Epithelial cell of prostate (primary cell): ENCODE data around the gene MLANA.

Experiments
- DNase-seq: peaks from one replicate; pipeline ENCODE4 v3.0.0-alpha.2; 2011; ENCODE audit warnings: low read depth, low spot score
- H3K27ac ChIP-seq: fragments of 450-650 bp; 2 replicates; pipeline ENCODE4 v1.5.1; 2017; ENCODE audit warnings: mild to moderate bottlenecking

The MLANA gene, protein sequence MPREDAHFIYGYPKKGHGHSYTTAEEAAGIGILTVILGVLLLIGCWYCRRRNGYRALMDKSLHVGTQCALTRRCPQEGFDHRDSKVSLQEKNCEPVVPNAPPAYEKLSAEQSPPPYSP

DNA sequence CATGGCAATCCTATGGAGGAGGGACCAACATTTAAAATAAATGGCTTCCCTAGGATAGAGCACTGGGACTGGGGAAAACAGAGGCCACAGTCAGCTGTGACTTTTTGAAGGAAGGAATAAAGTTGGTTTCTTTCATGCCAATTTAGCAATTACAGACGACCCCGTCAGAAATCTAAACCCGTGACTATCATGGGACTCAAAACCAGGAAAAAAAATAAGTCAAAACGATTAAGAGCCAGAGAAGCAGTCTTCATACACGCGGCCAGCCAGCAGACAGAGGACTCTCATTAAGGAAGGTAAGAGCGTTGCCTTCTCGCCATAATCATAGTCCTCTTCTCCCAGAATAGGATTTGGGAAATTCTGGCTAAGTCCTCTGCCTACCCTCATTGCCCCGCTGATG lies at the start of gene MLANA:
MLANA (plus strand) TSS at position 249 of the 400 bp plus-strand sequence. CDS start 1,586 bp downstream, outside the sequence.
- DNase-seq: no peak
- no peak within 1 kb of the TSS for H3K27ac ChIP-seq

DNA sequence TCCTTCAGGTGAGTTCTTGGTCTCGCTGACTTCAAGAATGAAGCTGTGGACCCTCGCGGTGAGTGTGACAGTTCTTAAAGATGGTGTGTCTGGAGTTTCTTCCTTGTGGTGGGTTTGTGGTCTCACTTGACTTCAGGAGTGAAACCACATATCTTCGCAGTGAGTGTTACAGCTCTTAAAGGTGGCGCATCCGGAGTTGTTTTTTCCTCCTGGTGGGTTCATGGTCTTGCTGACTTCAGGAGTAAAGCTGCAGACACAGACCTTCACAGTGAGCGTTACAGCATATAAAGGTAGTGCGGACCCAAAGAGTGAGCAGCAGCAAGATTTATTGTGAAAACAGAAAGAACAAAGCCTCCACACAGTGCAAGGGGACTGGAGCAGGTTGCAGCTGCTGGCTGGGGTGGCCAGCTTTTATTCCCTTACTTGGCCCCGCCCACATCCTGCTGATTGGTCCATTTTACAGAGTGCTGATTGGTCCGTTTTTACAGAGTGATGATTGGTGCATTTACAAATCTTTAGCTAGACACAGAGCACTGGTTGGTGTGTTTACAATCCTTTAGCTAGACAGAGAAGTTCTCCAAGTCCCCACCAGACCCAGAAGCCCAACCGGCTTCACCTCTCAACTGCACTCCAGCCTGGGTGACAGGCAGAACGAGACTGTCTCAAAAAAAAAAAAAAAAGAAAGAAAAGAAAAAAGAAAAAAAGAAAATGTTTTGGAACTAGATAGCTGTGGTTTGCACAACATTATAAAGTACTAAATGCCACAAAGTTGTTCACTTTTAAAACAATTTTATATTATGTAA lies 48.7 kb upstream of the MLANA start:
- DNase-seq: no peak
- no peak overlapping the region for H3K27ac ChIP-seq

DNA sequence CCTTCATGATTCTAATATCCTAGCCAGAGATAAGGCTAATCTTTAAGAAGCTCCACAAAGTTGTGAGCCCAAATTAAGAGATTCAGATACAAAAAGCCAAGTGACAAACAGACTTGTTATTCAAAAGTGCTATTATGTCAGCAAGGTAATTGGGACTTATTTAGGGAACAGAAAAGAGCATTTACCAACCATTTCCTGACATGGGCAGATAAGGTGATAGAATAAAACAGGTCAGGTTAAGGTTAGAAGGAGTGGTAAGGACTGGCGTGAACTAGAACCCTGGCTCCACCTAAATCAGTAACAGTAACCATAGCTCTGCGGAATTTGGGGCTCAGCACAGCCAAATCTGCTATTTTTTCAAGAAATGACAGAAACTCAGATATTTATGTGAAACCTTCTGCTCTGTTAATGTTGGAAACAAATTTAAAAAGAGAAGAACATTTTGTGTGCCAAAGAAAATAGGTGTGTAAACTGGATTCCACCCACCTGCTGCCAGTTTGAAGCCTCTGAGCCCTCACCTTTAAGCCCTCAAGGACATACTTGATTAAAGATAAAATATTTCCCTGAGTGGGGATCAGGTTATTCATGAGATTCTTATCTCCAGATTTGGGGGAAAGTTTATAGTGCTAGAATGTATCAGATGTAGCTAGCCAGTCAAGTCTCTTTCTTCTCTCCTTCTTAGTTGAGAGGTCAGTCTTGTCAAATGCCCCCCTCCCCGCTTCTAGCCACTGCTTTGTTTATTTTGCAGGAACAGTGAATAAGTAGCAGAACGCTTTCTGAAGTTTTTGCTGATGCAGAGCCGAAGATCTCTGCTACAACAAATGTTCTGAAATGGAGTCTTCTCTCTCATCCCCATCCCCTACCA lies 47.5 kb upstream of the MLANA start:
- H3K27ac ChIP-seq: no peak overlapping the region
- no peak for DNase-seq

DNA sequence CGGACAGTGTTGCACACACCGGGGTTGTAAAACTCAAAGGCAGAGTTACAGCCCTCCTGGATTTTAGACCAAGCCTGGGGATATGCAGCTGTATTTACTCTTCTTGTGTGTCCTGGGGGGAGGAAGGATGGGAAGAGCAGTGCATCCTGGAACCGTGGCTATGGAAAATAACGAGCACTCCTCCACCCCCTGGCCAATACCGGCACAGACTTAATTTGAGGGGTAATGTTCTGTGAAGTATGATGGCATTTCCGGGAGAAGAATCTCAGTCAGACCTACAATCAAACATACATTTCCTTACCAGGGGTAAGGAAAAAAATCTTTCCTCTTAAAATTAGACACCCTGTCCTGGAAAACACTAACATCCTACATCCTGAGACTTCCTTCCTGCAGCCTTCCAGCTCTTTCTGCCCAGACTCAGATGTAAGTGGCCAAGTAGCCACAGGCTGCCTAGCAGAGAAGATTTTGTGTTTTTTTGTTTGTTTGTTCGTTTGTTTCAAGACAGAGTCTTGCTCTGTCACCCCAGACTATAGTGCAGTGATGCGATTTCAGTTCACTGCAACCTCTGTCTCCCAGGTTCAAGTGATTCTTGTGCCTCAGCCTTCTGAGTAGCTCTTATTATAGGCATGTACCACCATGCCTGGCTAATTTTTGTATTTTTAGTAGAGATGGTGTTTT lies 46.8 kb upstream of the MLANA start:
- H3K27ac ChIP-seq: peak overlapping the region; percentile 46
- no peak for DNase-seq

DNA sequence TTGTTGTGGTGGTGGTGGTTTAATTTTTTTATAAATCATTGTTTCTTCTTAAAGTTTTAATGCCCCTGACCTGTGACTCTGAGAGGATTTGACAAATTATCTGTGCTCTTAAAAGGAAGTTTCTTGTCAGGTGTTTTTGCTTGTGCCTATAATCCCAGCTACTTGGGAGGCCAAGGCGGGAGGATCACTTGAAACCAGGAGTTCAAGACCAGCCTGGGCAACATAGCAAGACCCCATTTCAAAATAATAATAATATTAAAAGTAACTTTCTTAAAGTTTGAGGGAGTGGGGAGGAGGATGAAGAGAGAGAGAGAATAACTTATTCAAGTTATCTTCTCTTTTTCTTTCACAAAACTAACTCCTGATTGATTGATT lies 45.5 kb upstream of the MLANA start:
- H3K27ac ChIP-seq: peak overlapping the region; percentile 46
- no peak for DNase-seq

DNA sequence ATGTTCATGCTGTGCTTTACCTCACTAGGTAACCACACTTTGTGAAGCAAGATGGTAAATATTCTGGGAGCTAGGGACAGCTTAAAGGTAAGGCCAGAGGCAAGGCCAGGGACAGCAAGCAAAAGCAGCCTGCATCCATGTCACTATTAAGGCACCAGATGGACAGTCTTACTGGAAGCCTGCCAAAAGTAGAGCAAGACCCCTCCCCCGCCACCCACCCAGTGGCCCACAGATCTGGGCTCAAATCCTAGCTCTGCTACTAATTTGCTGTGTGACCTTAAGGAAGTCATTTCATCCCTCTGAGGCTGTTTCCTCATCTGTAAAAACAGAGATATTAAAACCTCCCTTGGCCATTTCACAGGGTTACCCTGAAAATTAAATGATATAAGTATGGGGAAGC lies 44.6 kb upstream of the MLANA start:
- peak overlapping the region; percentile 46 for H3K27ac ChIP-seq

DNA sequence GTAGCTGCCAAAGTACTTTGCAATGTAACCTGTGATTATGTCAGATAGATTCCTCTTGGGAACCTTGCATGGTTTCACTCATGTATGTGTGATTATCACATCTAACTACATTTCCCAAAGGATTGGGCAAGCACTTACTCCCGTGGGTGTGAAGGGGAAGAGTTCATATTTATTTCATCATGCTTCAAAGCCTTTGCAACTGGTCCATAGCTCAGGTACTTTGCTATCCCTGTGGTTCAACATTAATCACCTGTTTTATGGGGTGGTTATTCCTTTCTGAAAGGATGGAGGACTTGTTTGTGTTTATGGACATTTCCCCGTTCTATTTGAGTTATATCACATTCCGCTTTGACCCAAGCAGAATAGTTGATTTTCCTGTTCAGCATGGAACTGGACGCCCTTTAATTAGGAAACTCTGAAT lies 44.2 kb upstream of the MLANA start:
- H3K27ac ChIP-seq: peak overlapping the region; percentile 46
- peak; percentile 60 for DNase-seq

More for the DNA sequence above, 44.6 kb upstream of the MLANA start:
- no peak for DNase-seq

DNA sequence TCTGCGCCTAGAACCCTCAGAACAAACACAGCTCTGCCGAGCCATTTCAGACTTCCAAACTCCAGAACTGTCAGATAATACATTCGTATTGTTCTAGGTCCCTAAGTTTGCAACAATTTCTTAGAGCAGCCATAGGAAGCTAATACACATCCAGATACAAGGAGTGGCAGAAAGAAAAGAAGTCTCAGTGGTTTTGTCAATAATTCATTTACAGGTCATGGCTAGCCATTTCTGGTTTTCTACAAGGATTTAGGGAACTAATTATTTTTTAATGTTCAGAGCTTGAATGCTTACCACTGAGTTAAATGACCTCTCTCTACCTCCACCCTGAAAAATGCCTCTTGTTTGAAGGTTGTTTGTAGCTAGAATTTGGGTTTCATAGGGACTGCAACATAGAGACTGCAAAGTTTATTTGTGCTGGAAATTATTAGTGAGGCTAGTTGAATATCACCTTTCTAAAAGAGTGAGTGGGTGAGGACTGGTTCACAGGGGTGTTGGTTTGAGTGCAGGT lies 42.3 kb upstream of the MLANA start:
- no peak for DNase-seq
- no peak overlapping the region for H3K27ac ChIP-seq

DNA sequence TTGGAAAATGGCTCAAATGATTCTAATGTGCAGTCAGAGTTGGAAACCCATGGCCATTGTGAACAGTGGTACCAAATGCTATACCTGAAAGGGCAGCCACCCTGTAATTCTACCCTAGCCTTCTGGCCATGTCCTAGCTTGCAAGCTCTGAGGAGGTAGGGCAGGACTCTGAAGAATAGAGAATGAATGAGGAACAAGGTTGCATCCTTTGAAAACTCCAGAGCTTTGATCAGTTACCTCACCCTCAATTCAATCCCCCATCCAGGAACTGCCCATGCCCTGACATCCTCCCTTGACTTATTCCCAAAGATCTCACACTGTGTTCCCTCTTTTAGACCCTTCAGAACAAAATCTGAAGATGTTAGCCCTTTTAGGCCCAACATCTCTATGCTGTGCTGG lies 40.0 kb upstream of the MLANA start:
- no peak for DNase-seq
- H3K27ac ChIP-seq: peak overlapping the region; percentile 68

DNA sequence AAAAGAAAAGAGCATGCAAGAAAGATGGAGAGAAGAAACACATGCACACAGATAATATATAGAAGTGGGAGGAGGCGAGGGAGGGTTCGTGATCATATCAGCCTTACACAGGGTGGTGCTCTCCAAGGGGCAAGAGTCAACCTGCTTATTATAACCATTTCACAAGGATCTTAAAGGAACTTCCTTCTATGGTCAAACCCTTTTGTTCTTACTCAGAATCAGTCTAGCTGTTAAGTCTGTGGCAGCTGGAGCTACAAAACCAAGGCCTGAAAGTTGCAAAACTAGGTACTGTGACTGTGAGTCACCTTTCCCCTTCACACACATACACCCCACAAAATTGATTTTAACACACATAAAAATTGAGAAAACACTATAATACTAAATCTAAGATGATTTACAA lies 39.2 kb upstream of the MLANA start:
- peak; percentile 92 for DNase-seq

DNA sequence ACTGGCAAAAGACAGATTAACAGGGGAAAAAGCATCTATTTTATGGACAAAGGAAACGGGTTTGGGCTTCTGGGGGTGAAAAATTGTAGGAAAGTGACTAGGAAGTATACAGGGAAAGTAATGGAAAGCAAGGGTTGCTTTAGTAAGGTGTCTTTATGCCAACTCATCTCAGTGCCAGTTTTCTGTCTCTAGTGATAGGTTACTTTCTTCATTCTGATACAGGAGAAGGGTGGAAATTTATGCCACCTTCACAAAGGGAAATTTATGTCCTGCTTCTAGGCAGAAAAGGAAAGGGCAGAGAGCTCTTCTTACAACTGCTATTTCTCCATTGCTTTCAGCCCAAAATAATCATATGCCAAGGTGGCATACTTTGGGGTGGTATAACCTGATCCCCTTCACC lies 37.7 kb upstream of the MLANA start:
- no peak overlapping the region for H3K27ac ChIP-seq
- no peak for DNase-seq

More for the DNA sequence above, 39.2 kb upstream of the MLANA start:
- H3K27ac ChIP-seq: peak overlapping the region; percentile 68

DNA sequence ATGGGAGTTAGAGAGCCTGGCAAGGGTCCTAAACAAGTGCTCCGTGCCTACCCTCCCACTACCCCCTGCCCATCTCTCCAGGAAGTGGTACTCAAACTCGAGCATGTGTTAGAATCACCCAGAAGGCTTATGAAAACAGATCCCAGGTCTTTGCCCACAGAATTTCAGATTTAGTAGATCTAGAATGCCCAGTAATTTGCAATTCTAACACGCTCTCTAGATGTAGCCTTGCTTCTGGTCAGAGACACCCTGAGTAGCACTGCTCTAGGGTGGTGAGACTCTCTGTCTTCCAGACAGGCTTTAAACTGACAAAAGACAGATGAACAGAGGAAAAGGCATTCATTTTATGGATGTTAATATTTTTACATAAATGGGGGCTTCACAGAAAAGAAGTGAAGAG lies 37.1 kb upstream of the MLANA start:
- no peak for DNase-seq
- no peak overlapping the region for H3K27ac ChIP-seq

DNA sequence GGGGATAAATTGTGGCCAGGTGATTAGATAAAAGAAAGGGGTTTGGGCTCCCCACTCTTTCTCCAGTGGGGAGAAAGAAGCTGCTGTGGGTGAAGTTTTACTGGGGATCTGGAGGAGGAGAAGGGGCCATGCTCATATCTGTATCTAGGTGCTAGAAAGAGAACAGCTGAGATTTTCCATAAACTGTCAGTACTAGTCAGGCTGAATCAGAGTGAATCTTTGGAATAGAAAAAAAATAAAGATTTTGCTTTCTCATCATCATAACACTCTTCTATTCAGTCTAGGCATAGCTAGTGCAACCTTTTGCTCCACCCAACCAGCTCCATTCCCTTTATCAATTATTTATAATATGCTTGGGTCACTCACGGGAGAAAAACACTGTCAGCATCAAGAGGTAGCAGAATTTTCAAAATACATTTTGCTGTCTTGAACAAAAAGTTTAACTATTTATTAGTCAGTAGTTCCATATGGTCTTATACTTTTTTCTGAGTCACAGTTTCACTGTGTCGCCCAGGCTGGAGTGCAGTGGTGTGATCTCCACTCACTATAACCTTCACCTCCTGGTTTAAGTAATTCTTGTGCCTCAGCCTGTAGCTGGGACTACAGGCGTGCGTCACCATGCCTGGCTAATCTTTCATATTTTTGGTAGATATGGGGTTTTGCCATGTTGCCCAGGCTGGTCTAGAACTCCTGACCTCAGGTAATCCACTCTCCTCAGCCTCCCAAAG lies 36.5 kb upstream of the MLANA start:
- H3K27ac ChIP-seq: no peak overlapping the region
- no peak for DNase-seq

DNA sequence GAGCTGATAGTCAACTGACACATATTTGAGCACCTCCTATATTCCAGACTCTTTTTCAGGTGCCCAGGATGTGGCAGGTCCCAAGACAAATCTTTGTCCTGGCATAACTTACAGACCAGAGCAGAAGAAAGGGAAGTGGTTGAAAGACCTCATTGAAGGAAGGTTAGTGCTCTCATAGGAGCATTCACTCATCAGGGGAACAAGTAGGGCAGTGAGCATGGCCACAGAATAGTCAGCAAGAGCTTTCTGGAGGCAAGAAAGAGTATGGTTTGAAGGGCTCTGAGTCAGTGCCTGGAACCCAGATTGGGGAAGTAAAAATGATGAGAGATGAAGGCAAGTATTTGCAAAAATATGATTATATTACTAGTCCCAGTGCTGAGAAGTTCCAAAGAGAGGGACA lies 32.8 kb upstream of the MLANA start:
- DNase-seq: no peak

DNA sequence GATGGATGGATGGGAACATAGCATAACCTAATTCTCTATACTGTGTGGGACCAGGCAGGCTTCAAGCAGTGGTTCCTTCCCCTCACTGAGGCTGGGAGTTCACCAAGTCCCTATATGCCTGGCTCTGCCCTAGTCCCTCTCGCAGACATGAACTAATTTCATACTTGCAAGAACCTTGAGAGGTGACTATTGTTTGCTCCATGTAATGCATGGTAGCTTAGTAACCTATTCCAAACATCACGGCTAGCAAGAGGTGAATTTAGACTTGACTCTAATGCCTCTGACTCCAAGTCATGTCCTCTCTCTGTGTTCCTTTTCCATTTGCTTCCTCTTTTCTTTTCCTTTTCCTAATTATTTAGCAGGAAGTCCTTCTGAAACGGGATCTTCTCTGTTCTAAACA lies 31.9 kb upstream of the MLANA start:
- no peak overlapping the region for H3K27ac ChIP-seq

More for the DNA sequence above, 32.8 kb upstream of the MLANA start:
- no peak overlapping the region for H3K27ac ChIP-seq

DNA sequence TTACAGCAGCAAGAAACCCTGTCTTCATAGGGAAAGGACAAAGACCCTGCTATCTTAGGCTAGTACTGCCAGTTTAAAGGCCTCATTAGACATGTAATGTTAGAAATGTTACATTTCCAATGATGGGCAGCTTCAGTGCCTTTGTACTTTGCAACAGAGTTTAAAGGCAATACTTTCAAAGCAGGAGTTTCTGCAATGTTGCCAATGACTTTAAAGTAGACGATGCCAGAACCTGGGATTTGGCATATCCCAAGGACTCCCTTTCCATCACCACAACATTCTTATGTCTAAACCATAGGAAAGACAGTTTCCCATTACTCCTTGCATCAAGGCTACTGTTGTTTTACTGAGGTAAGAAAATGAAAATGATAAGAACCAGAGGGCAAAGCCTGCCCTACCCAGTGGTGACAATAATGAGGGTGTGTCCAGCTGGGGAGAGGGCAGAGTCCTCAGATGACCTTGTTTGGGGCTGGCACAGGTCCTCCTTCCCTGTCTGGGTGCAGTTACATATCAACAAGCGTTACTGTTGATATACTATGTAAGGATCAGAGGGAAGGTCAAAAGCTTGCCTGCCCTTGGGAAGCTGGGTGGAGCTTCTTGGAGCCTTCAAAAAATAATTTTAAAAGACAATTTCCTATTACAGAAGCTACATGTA lies 27.5 kb upstream of the MLANA start:
- DNase-seq: no peak
- H3K27ac ChIP-seq: no peak overlapping the region

More for the DNA sequence above, 31.9 kb upstream of the MLANA start:
- DNase-seq: no peak

DNA sequence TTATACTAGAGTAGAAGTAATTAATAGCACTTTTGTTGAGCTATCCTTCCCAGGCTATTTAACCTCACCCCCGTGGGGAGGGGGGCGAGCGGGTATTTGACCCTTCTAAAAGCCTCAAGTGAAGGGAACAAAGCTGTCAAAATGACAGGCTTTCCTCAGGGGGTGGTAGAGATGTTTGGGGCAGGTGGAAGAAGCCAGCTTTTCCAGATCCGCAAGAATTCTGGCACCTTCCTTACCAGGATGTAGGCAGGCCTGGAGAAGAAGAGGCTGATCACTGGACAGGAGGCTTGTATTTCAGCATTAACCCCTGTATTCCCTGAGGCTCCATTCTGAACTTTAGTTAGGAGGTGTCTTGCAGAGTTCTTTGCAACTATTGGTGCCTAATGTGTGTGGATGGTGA lies 26.2 kb upstream of the MLANA start:
- no peak overlapping the region for H3K27ac ChIP-seq
- no peak for DNase-seq

DNA sequence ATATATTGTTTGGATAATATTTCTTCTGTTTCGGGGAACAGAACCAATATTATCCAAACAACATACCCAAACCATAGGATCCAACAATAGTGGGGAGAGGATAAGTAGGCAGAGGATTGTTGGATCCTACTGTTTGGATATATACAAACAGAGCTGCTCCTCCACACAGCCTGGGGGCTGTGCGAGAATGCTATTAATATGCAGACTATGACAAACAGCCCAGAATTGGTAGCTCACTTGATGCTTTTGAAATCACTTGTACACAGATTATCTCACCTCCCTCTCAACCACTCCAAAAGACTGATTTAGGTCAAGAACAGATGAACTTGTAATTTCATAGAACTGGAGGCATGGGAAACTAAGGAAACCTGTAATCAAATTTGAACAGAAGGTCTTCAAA lies 24.4 kb upstream of the MLANA start:
- H3K27ac ChIP-seq: no peak overlapping the region
- no peak for DNase-seq

DNA sequence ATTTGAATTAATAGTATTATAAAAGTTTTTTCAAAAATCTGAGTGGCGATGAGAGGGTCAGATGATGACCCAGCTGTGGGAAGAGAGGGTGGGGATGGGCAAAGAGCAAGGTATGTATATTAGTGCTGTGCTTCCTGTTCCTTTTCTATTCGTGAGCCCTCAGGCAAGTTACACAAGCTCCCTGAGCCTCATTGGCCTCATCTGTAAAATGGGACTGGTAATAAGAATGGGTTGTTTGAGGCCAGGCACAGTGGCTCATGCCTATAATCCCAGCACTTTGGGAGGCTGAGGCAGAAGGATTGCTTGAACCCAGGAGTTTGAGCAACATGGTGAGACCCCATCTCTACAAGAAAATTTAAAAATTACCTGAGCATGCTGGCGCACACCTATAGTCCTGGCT lies 24.0 kb upstream of the MLANA start:
- no peak overlapping the region for H3K27ac ChIP-seq
- no peak for DNase-seq
